ENCODE measurements around the gene CD48.

DNA sequence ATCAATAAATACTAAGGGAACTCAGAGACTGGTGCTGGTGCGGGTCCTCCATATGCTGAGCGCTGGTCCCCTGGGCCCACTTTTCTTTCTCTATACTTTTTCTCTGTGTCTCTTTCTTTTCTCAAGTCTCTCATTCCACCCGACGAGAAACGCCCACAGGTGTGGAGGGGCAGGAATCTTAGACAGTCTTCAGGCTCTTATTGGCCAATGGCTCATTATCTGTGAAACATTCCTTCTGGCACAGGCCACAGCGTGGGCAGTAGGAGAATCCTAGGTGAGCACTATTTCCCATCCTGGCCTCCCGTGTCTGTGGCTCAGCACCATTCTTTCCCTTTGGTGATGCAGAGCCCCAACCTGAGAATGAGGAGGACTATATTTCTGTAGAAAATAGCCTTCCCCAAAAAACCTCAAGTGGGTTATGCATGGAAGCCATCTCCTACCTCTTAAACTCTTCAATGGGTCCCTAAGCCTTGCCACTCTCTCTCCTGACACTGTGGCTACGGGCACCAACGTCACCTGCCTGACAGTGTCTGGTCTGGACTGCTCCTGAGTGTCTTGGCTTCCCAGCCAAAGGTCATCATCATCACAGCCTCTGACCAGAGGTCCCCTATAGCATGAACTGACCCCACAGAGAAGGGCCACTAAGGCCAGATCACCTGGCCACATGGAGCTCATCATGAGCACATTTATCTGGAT, 58.5 kb downstream of the CD48 start:
- TF ChIP-seq, protein P1, sequence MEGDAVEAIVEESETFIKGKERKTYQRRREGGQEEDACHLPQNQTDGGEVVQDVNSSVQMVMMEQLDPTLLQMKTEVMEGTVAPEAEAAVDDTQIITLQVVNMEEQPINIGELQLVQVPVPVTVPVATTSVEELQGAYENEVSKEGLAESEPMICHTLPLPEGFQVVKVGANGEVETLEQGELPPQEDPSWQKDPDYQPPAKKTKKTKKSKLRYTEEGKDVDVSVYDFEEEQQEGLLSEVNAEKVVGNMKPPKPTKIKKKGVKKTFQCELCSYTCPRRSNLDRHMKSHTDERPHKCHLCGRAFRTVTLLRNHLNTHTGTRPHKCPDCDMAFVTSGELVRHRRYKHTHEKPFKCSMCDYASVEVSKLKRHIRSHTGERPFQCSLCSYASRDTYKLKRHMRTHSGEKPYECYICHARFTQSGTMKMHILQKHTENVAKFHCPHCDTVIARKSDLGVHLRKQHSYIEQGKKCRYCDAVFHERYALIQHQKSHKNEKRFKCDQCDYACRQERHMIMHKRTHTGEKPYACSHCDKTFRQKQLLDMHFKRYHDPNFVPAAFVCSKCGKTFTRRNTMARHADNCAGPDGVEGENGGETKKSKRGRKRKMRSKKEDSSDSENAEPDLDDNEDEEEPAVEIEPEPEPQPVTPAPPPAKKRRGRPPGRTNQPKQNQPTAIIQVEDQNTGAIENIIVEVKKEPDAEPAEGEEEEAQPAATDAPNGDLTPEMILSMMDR (IDR thresholded peaks at IDR 0.05; ENCODE audit: borderline replicate concordance, extremely low read depth, low read length, poor library complexity, severe bottlenecking), result no peak
- TF ChIP-seq EZH2 (IDR thresholded peaks at IDR 0.05; ENCODE audit: borderline replicate concordance, low read depth, low read length, severe bottlenecking), result no peak

All from DND-41 (cell line).